GM21528 (cell line): ENCODE results near the gene PTPRG.

ENCODE experiments used
- ATAC-seq: cut with Tn5 transposase; IDR thresholded peaks from one replicate; pipeline ENCODE4 v1.9.1; 2021; ENCODE audit warnings: mild to moderate bottlenecking, moderate library complexity; ENCODE audit not compliant: unreplicated experiment, low FRiP score

Gene PTPRG

GRCh38 chr3:61875976-61876671 lies 314.8 kb downstream of the PTPRG start:
- ATAC-seq, result no peak

DNA sequence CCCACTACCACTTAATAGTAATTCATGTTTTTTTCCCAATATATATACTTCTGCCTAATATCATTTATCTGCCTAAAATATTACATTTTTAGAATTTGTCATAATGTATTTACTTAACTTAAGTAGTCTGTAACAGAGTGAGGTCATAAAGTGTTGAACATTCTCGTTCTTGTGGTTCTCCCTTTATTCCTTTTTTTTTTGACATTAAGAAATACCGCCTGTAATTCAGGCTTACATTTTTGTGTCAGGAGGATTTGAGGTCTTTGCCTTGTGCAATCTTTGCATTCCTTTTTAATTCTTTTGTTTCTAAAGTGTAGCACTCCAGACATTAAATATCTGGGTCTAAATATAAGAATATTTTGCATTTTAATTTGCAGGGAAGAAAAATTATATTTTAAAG lies 315.4 kb downstream of the PTPRG start:
- no peak for ATAC-seq

DNA sequence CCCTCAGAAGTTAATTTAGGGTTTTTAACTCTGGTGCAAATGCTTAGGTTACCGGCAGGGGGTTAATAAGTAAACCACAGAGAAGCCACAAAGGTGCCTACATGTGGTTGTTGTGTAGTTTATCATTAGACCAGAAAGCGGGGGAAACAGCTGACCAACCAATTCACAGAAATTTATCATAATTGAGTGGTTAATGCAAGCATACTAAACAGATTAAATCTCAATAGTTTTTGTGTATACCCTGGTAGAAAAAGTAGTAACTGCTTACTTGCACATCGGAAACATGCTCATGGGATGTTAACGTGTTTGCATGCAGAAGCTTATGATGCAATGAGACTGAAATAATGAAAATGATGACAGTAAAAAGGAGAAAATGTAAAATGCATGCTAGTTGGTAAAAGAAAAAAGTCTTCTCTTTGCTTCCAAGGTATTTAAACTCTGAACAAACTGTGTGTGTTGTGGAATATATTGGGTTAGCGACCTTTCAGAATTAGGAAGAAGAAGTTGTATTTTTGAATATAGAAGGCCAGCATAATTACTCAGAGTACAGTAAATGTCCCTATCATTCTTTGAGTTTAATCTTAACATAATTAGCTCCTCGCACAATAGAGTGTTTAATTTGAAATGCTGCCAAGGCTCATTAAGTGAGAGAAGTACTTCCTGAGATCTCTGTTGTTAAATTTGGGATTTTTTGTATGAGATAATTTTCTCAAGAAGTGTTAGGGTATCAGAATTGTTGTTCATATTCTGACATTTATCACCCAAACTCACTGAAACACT lies 316.2 kb downstream of the PTPRG start:
- peak; percentile 92 for ATAC-seq

DNA sequence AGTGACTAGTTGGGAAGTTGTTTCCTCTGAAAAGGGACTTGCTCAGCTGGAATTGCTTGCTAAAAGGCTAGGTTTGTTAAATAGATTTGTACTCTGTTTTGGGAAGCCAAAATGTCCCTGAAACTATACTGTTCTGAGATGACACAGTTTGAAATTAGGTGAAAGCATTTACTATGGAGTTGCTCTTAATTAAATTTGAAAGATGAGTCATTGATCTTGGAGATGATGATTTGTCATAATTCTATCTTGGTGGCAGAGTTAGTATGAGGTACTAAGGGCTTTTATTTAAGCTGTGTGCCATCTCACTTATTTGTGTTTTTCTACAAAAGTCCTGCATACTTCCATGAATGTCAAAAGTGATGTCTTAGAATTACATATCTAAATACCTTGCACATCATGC lies 320.9 kb downstream of the PTPRG start:
- ATAC-seq, result no peak

GRCh38 chr3:61884794-61885193 lies 323.4 kb downstream of the PTPRG start:
- no peak for ATAC-seq

DNA sequence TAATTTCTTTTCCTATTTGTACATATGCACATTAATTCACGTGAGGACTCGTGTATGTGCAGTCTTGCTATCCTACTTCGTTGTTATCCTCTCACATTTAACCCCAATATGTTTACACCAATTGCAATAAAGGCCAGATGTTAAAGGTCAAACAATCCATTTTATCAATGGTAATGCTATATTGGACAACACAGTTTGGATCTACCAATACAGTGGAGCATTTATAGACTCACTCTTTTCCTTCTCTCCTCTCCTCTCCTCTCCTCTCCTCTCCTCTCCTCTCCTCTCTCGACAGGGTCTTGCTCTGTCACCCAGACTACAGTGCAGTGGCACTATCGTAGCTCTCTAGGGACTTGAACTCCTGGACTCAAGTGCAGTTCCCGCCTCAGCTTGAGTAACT lies 324.0 kb downstream of the PTPRG start:
- ATAC-seq, result no peak

- ATAC-seq, result no peak
These were observed 325.8 kb downstream of the PTPRG start for GRCh38 chr3:61887206-61887605.

DNA sequence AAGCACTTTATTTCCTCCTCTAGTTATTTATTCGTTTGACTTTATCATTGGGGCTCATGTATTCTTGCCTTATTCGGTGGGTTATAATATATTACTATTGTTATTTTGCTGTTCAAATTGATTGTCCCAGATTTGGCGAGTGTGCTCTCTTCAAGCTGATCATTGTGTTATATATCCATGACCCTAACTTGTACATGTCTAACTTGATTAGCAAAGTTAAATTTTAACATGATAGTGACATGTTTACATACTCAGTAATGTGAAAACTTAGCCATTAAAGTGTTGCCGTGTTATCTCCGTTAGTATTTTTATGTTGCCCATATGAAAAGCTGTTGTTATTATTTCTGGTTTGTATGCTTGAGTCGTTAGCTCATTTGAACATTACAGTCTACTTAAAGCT lies 327.9 kb downstream of the PTPRG start:
- ATAC-seq, result no peak

DNA sequence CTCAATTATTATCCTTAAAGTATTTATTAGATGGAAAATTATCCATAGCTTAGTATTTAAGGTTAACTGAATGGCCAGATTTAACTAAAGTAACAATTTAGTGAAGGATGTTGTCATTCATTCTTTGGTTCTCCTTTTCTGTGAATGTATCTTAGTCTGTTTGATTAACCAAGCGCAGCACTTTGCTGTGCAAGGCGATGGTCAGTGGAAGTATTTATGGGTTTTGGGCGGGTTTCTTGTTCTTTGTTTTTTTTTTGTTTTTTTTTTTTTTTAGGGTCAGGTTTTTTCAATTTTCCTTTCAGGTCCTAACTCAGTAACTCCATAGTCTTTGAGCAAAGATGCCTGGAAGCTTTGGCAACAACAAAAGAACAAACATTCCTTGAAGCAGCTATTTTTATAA lies 328.8 kb downstream of the PTPRG start:
- no peak for ATAC-seq

GRCh38 chr3:61890586-61890985 lies 329.2 kb downstream of the PTPRG start:
- ATAC-seq, result no peak

DNA sequence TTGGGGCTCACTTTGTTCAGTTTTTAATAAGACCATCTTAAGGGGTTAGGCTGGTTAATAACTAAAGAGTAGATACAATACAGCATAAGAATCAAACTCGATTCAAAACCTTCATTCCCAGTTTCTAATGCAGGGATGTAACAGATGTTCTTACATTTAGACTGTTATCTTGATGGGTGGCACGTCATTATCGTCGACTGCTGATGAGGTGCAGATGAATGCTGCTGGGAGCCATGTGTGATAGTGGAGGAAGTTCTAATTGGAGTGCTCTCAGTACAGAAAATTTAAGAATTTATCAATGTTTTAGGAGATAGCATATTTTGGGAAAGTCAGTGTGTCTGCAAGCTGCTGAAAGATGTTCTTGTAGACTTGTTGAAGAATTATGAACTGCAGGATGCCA lies 331.5 kb downstream of the PTPRG start:
- ATAC-seq, result no peak

GRCh38 chr3:61893840-61894566 lies 332.6 kb downstream of the PTPRG start:
- ATAC-seq, result no peak

DNA sequence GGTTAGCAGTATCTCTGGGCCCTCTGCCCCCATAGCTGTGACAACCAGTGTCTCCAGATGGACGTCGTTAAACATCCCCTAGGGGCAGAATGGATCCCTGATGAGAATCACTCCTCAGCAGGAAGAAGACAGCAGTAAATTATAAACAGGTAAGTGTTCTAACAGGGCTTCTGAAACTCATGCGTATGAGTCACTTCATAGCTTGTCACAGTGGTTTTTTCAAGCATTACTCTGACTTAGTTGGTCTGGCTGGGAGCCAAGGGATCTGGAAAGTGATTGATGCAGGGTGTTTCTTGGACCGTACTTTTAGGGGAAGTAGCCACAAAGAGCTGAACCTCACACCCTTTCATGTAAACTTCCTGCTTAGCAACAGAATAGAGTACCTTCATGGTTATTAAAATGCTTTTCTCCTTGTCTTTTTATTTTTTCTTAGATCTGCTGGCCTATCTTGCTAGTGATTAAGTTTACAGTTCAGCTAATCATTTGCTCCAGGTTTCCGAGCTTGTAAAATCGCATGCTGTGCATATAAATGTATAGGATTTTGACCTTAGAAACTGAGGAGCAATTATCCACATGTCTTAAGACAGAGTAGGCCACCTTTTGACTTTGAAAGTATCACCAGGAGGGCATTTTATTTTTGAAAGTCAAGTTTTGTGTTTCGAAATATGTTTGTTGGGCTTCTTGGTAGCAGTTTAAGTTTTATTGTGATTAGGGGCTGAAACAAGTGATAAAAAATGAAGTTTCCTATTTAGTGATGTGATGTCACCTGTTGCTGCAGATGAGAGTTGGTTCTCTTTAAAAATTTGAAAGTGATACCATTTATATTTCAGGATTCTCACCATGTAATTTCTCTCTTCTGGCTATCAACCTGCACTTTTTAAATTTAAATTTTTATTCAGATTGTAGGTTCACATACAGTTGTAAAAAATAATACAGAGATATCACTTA lies 333.9 kb downstream of the PTPRG start:
- ATAC-seq, result peak; percentile 96

DNA sequence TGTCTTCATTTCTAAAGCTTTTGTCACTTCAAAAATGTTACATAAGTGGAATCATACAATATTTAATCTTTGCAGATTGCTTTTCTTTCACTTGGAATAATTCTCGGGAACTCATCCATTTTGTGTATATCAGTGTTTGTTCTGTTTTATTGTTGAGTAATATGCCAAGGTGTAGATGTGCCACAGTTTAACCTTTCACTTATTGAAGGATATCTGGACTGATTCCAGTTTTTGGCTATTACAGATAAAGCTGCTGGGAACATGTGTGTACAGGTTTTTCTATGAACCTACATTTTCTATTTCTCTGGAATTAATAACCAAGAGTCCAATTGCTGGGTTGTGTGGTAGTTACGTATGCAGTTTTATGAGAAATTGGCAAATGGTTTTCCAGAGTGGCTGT lies 334.9 kb downstream of the PTPRG start:
- ATAC-seq, result no peak

- no peak for ATAC-seq
These were observed 336.5 kb downstream of the PTPRG start for GRCh38 chr3:61897848-61898247.

DNA sequence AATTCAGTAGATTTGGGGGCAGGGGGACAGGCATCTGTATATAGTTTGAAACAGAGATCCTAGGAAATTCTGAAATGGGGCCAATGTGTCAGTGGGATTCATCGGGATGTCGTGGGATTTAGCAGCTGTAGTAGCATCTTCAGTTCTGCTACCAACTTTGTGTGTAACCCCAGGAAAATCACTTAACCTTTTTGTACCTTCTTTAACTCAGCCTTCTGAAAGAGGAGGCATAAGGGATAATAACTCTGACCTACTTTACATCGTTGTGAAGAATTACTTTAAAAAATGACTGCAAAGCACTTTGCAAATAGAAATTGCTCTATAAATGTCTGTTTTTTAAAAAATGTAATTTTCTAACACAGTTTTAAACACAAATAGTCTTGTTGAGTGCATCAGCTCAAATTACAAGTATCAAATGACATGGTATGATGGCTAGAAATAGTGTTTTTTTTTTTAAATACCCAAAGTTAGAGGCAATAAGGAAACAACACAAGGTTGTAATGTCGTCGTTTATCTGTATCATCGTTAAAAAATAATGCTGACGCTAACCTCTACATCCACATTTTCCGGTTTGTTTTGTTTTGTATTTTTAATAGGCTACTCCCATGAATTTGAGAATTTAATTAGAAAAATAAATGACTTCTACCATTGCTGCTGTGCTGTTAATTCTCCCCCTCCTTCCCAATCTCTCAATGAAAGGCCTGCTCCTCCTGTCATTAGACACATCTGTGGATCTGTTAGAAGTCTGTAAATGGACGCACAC lies 338.5 kb downstream of the PTPRG start:
- ATAC-seq, result no peak

- no peak for ATAC-seq
These were observed 340.1 kb downstream of the PTPRG start for GRCh38 chr3:61901496-61901895.

DNA sequence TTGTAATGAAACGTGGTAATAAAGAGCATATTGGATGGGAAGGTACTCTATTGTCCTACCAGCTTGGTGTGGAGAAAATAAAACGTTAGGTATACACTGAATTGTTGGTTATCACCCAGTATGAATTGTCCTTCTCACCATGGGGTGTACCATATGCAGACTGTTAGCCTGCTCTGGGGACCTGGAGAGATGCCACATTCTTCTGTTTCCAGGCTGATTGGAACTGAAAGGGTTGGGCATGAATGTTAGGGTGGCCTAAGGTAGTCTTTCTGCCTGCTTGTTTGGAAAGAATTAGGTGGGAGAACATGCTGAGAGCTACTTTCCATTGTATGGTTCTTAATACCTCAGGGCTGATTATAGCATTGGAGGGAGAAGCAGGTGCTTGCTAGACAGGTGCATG lies 340.6 kb downstream of the PTPRG start:
- no peak for ATAC-seq

DNA sequence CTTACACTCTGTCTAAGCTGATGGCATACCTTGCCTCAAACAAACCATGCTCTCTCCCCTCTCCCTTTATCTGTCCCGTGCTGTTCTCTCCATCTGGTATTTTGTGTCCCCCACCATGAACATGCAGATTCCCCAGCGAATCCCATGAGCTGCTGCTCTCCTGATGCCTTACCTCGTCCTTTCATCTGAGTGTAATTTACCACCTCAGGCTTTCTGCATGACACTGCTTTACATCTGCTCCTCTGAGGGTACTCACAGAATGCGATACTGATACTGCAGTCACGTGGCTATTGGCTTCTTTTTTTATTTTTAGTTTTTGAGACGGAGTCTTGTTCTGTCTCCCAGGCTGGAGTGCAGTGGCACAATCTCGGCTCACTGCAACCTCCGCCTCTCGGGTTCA lies 341.7 kb downstream of the PTPRG start:
- no peak for ATAC-seq
